ENCODE results near the gene STAC. TPM values are rescaled to one million over a fixed set of nuclear protein-coding genes. Genes with fewer than 3 reads are reported as not detected.
"Not testable (repeated sequence)": the region's sequence is repeated elsewhere in the genome, so short reads cannot be mapped to it uniquely, and the experiment has no call there.

STAC gene
- total RNA-seq, 1 experiment from 2014 or later = not detected

GRCh38 chr3:36493051-36493450 is 112.7 kb downstream of the STAC start:
- Mint-ChIP-seq H3K27me3 (ENCODE audit: insufficient read depth, unreplicated experiment) (peaks cover 2% of the 10 kb centered on the region), H3K4me3 (ENCODE audit: unreplicated experiment) (no peak overlapping the region), H3K9me3 (ENCODE audit: unreplicated experiment) (no peaks in the 10 kb centered on the region), H3K4me1 (ENCODE audit: low read depth, unreplicated experiment) (no peaks in the 10 kb centered on the region), H3K36me3 (ENCODE audit: insufficient read depth, unreplicated experiment) (no peaks in the 10 kb centered on the region), H3K27ac (ENCODE audit: unreplicated experiment) (no peak overlapping the region)
- TF ChIP-seq CTCF (IDR thresholded peaks at IDR 0.05; ENCODE audit: insufficient read depth in 1 of 2, low read depth in 1 of 2, low read length in 1 of 2, severe bottlenecking in 1 of 2, unreplicated experiment in 1 of 2) = no peak
- H3K4me3 ChIP-seq (ENCODE audit: low read depth, low read length) = no peak overlapping the region
- DNase-seq = no peak
- no peaks in the 10 kb centered on the region for H3K27me3 ChIP-seq (replicated peaks; ENCODE audit: control insufficient read depth, insufficient read depth, low read length)
- CTCF ChIA-PET = no interaction called here
- no TSS peak for BruUV-seq (replicated peaks)
- POLR2A ChIA-PET = no interaction called here
- no peaks in the 10 kb centered on the region for H3K9me3 ChIP-seq
- H3K36me3 ChIP-seq (ENCODE audit: control insufficient read depth, insufficient read depth, low read length) = no peaks in the 10 kb centered on the region
- H3K4me1 ChIP-seq = peaks cover 4% of the 10 kb centered on the region; the same call in 1 of the 2 replicates
- intact Hi-C loops (cut with micrococcal nuclease; ENCODE audit: unreplicated experiment) = no loop called here

GRCh38 chr3:36494461-36495109 is 114.3 kb downstream of the STAC start:
- no peaks in the 10 kb centered on the region for H3K27me3 ChIP-seq (replicated peaks; ENCODE audit: control insufficient read depth, insufficient read depth, low read length)
- CTCF ChIA-PET = no interaction called here
- Mint-ChIP-seq H3K27ac (ENCODE audit: unreplicated experiment) (no peak overlapping the region), H3K4me1 (ENCODE audit: low read depth, unreplicated experiment) (no peaks in the 10 kb centered on the region), H3K9me3 (ENCODE audit: unreplicated experiment) (no peaks in the 10 kb centered on the region), H3K4me3 (ENCODE audit: unreplicated experiment) (no peak overlapping the region), H3K36me3 (ENCODE audit: insufficient read depth, unreplicated experiment) (no peaks in the 10 kb centered on the region), H3K27me3 (ENCODE audit: insufficient read depth, unreplicated experiment) (peaks cover 7% of the 10 kb centered on the region)
- POLR2A ChIA-PET = no interaction called here
- peaks cover 4% of the 10 kb centered on the region; the same call in 1 of the 2 replicates for H3K4me1 ChIP-seq
- no peak overlapping the region for H3K4me3 ChIP-seq (ENCODE audit: low read depth, low read length)
- no TSS peak for BruUV-seq (replicated peaks)
- intact Hi-C loops (cut with micrococcal nuclease; ENCODE audit: unreplicated experiment) = no loop called here
- DNase-seq = no peak
- H3K9me3 ChIP-seq = no peaks in the 10 kb centered on the region
- no peaks in the 10 kb centered on the region for H3K36me3 ChIP-seq (ENCODE audit: control insufficient read depth, insufficient read depth, low read length)
- TF ChIP-seq CTCF (IDR thresholded peaks at IDR 0.05; ENCODE audit: insufficient read depth in 1 of 2, low read depth in 1 of 2, low read length in 1 of 2, severe bottlenecking in 1 of 2, unreplicated experiment in 1 of 2) = no peak

GRCh38 chr3:36496684-36497633 is 116.7 kb downstream of the STAC start:
- no peak for DNase-seq
- BruUV-seq (replicated peaks) = no TSS peak
- Histone ChIP-seq H3K4me1 (peaks cover 4% of the 10 kb centered on the region; the same call in 1 of the 2 replicates), H3K9me3 (no peaks in the 10 kb centered on the region), H3K27me3 (replicated peaks; ENCODE audit: control insufficient read depth, insufficient read depth, low read length) (no peaks in the 10 kb centered on the region), H3K4me3 (ENCODE audit: low read depth, low read length) (no peak overlapping the region), H3K36me3 (ENCODE audit: control insufficient read depth, insufficient read depth, low read length) (no peaks in the 10 kb centered on the region)
- H3K4me1 Mint-ChIP-seq (ENCODE audit: low read depth, unreplicated experiment) = no peaks in the 10 kb centered on the region
- ChIA-PET POLR2A (no interaction called here), CTCF (no interaction called here)
- TF ChIP-seq CTCF (IDR thresholded peaks at IDR 0.05; ENCODE audit: insufficient read depth in 1 of 2, low read depth in 1 of 2, low read length in 1 of 2, severe bottlenecking in 1 of 2, unreplicated experiment in 1 of 2) = no peak
- intact Hi-C loops (cut with micrococcal nuclease; ENCODE audit: unreplicated experiment) = no loop called here
- no peaks in the 10 kb centered on the region for H3K36me3 Mint-ChIP-seq (ENCODE audit: insufficient read depth, unreplicated experiment)
- H3K27ac Mint-ChIP-seq (ENCODE audit: unreplicated experiment) = no peak overlapping the region
- no peaks in the 10 kb centered on the region for H3K9me3 Mint-ChIP-seq (ENCODE audit: unreplicated experiment)
- H3K4me3 Mint-ChIP-seq (ENCODE audit: unreplicated experiment) = no peak overlapping the region
- peaks cover 10% of the 10 kb centered on the region for H3K27me3 Mint-ChIP-seq (ENCODE audit: insufficient read depth, unreplicated experiment)

- H3K4me3 ChIP-seq (ENCODE audit: low read depth, low read length); H3K9me3 Mint-ChIP-seq (ENCODE audit: unreplicated experiment); POLR2A ChIA-PET; H3K36me3 ChIP-seq (ENCODE audit: control insufficient read depth, insufficient read depth, low read length); H3K27ac Mint-ChIP-seq (ENCODE audit: unreplicated experiment); H3K4me1 ChIP-seq; intact Hi-C loops (cut with micrococcal nuclease; ENCODE audit: unreplicated experiment); DNase-seq; H3K36me3 Mint-ChIP-seq (ENCODE audit: insufficient read depth, unreplicated experiment); H3K9me3 ChIP-seq; H3K27me3 ChIP-seq (replicated peaks; ENCODE audit: control insufficient read depth, insufficient read depth, low read length); H3K4me3 Mint-ChIP-seq (ENCODE audit: unreplicated experiment); H3K4me1 Mint-ChIP-seq (ENCODE audit: low read depth, unreplicated experiment); BruUV-seq (replicated peaks); CTCF ChIA-PET: not testable (repeated sequence)
- peaks cover 10% of the 10 kb centered on the region for H3K27me3 Mint-ChIP-seq (ENCODE audit: insufficient read depth, unreplicated experiment)
These were observed 119.7 kb downstream of the STAC start for GRCh38 chr3:36500053-36500452.

Data from Caco-2 (cell line).